Mesodermal cell (in vitro differentiated cells): ENCODE measurements around the gene CCL21.

ENCODE experiments used
- H3K27ac ChIP-seq: 2 replicates; pipeline ENCODE4 v1.7.0; 2013; ENCODE audit warnings: mild to moderate bottlenecking, low read depth, low read length, moderate library complexity; ENCODE audit not compliant: severe bottlenecking
- H3K36me3 ChIP-seq: 2 replicates; pipeline ENCODE4 v1.7.1; 2013; ENCODE audit warnings: mild to moderate bottlenecking, low read length, moderate library complexity; ENCODE audit not compliant: control insufficient read depth, insufficient read depth
- H3K4me1 ChIP-seq: one replicate; pipeline ENCODE4 v1.7.1; 2013; ENCODE audit warnings: mild to moderate bottlenecking, low read length; ENCODE audit not compliant: insufficient read depth, control insufficient read depth, poor library complexity, severe bottlenecking
- H3K4me3 ChIP-seq: 2 replicates; pipeline ENCODE4 v1.7.0; 2013; ENCODE audit warnings: low read length, control low read depth, mild to moderate bottlenecking; ENCODE audit not compliant: insufficient read depth, poor library complexity, severe bottlenecking; ENCODE audit errors: extremely low read depth
- H3K9me3 ChIP-seq: 2 replicates; pipeline ENCODE4 v1.7.1; 2013; ENCODE audit warnings: mild to moderate bottlenecking, low read length, moderate library complexity; ENCODE audit not compliant: control insufficient read depth
- WGBS, 2 experiments: methylation state at CpG; one replicate each; pipeline ENCODE4 v1.1.5; 2013; ENCODE audit warnings: missing lambda C conversion rate in 2 of 2; ENCODE audit not compliant: insufficient coverage in 2 of 2; 5-methylcytosine and 5-hydroxymethylcytosine counted together

The CCL21 gene

DNA sequence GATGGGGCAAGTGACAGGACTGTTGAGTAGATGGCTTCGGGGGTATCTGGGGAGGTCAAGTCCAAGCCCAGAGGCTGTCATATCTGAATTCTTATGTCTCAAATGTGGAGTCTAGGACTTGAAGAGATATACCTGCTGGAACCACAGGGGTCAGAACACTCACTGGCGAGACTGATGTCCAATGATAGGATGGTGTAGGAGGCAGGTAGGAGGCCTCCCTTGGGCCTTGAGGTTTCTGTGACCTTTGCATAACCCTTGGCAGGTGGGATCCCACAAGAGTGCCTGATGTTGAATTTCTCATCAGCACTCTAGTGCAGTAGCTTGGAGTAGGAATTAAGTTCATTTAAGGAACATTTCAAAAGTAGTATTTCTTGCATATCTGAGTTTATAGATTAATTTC is 2.8 kb downstream of the CCL21 start:
- no peaks in the 10 kb centered on the region for H3K9me3 ChIP-seq
- H3K4me1 ChIP-seq, result no peaks in the 10 kb centered on the region
- H3K4me3 ChIP-seq, result no peak overlapping the region
- WGBS, 2 experiments, result 89 to 94% methylated on average over 2 of the region's 2 CpGs
- H3K36me3 ChIP-seq, result no peaks in the 10 kb centered on the region
- H3K27ac ChIP-seq, result no peak overlapping the region

DNA sequence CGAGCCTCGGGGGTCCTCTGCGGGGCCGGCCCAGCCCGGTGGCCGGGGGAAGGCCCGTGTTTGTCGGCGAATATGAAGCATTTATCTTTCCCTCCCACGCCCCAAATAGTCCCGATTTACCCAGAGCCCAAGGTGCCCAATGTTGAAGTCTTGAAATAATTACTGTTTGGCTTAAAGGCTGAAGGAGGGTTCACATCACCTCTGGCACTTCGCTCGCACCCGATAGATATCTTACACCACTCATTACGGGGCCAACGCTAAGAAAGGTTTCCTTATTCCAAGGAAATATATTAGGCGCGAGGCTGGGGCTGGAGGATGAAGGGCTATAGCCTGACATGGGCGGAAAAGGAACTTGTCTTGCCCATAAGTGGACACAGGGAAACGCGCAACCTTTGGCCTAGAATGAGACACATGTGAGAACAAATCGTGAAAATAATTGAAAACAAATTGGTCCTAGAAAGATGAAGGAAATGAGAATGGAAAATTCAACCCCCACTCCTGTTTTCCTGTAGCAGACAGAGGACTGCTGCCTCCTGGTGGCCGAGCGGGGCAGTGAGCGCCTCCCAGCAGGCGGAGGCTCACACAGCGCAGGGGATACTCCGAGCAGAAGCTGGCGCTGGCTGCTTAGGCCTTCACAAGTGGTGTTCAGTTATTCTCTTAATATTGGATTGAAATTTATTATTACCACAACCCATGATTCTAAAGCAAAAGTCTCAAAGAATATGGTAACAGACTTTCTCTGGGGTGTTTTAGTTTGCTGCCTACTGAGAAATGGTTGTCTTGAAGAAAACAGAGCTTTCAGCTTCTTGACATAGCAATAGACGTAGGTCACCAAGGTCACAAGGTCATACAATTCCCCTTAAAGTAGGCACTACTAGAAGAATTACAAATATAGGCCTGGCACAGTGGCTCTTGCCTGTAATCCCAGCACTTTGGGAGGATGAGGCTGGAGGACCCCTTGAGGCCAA is 7.9 kb downstream of the CCL21 start:
- Histone ChIP-seq H3K4me1 (no peaks in the 10 kb centered on the region), H3K9me3 (no peaks in the 10 kb centered on the region), H3K27ac (no peak overlapping the region), H3K36me3 (no peaks in the 10 kb centered on the region), H3K4me3 (peak overlapping the region; percentile 45)
- 20% methylated on average over 13 to 22 of the region's 30 CpGs for WGBS, 2 experiments

DNA sequence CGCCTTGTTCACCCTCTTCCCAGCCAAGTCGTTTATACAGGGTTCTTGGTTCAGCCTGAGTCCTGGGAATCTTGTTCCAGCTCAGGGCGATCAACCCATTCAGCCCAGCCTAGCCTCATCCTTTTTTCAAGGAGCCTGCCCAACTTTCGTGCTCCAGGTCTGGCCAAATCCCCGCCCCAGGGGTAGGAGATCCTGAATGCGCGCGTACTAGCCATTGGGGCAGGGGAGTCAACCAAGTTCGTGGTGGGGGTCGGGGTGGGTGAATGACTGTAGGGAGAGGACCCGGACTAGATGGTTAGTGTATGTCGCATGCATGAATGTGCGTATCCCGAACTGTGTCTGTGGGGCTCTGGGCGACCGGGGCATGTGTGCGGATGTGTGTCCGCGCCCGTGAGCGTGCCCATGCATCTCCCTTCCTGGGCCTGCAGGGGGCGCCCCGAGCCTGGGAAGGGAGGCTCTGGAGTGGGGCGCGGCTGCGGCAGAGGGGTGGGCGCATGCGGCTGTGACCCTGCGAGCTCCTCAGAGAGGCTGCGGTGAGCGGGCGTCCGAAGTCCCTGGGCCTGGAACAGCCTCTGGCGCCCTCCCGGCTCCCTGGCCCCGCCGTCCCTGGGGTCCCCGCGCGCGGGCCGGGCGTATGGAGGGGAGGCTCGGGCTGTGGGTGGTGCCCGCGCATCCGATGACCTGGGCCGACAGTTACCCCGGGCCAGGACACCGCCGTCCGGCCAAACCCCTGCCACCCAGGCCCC is 8.7 kb downstream of the CCL21 start:
- no peaks in the 10 kb centered on the region for H3K36me3 ChIP-seq
- 12 to 16% methylated on average over 36 to 52 of the region's 52 CpGs for WGBS, 2 experiments
- H3K27ac ChIP-seq, result no peak overlapping the region
- no peaks in the 10 kb centered on the region for H3K9me3 ChIP-seq
- H3K4me1 ChIP-seq, result no peaks in the 10 kb centered on the region
- peak overlapping the region; percentile 45 for H3K4me3 ChIP-seq

DNA sequence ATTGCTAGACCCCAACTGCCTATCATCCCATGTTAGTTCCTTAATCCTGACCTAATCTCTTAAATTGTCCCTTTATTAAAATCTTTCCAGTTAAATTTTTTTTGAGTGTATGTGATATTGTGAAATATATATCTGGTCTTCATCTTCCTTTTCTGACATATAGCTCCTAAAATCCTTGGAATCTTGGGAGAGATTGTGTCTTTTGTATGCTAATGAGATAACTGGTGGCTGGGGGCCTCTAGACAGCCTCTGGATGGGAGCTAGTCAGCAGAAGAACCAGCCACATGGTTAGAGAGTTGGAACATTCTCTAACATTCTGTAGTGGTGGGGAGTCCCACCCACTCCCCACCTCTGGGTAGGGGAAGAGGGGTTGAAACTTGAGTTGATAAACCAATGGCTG is 15.1 kb downstream of the CCL21 start:
- Histone ChIP-seq H3K4me3 (no peak overlapping the region), H3K36me3 (no peaks in the 10 kb centered on the region), H3K4me1 (no peaks in the 10 kb centered on the region), H3K9me3 (no peaks in the 10 kb centered on the region), H3K27ac (no peak overlapping the region)

DNA sequence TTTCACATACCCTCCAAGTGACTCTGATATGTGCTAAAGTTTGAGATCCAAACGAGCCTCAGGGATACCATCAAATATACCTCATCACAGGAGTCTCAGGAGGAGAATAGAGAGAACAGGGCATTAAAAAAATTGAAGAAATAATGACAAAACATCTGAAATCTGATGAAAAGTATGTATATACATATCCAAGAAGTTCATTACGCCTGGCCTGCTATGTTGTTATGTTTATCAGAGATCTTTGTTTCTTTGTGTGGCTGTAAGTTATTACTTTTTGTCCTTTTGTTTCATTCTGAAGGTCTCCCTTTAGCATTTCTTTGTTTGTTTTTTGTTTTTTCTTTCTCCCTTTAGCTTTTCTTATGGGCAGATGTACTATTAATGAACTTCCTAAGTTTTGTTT is 16.4 kb downstream of the CCL21 start:
- H3K27ac ChIP-seq, result no peak overlapping the region
- no peaks in the 10 kb centered on the region for H3K4me1 ChIP-seq
- H3K9me3 ChIP-seq, result no peaks in the 10 kb centered on the region
- no peaks in the 10 kb centered on the region for H3K36me3 ChIP-seq
- no CpG with 5 or more reads among the region's 2 CpGs for WGBS, 2 experiments
- H3K4me3 ChIP-seq, result no peak overlapping the region

DNA sequence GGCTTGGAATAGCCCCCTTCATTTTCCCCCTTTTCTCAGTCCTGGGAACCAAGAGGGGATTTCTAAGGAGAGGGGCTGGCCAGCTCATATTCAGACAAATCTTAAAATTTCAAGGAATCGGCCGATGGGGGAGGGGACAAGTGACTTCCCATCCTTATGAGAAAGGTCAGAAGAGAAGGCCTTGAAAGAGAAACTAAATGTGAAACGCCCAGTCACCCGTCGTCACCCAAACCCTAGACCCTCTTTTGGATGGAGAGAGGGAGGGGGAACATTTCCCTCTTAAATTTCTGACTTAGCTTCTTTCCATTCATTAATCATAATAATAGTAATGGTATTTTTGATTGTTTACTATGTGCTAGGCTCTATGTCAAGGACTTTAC is 18.0 kb downstream of the CCL21 start:
- Histone ChIP-seq H3K36me3 (no peaks in the 10 kb centered on the region), H3K4me3 (no peak overlapping the region), H3K27ac (no peak overlapping the region), H3K4me1 (no peaks in the 10 kb centered on the region), H3K9me3 (no peaks in the 10 kb centered on the region)
- 92% methylated on average over 2 of the region's 5 CpGs; no CpG with 5 or more reads in 1 of the 2 experiments for WGBS, 2 experiments

DNA sequence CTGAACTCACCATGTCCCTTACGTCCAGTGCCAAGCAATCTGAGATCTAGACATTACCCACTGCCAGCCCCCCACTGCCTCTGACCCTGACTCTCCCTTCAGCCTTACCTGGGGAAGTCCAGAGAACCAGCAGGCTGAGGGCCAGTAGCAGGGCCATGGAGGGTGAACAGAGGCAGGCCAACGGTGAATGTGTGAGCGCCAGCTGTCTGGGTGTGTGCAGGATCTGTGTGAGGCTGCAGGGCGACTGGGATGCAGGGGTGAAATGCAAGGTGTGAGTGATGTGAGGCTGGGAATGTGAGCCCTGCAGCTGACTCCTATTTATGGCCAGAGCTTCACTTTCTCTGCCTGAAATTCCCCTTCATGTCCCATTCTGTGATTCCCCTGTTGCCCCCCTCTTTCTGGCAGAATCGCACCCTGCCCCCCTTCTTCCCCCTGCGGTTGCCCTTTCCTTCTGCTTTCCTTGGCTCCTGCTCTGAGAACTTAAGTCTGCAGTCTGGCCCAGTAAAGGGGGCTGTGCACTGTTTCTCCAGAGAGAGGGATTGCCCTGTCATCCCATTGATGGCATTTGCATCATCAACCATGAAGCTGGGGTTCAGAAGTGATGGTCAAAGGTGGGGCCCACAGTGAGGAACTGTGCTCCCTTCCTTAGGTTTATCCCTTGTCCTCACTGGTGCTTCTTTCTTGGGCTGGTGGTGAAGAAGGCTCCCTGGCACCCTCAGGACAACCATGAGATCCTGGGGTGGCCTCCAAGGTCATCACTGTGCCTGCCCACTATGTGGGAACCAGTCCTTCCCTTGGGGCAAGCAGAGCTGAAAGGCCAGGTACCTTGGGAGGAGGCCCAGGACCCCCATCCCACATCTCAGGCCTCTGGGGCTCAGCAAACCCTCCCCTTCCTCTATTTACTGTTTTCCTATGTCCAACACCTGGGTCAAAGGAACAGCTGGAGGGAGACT is 18.7 kb downstream of the CCL21 start, which contains the start of gene CCL19:
Gene CCL19, minus strand, starts transcription at position 294 of the 953 bp plus-strand sequence. Its CDS starts 137 bp downstream, at position 157.
- Histone ChIP-seq H3K4me1 (no peaks in the 10 kb centered on the region), H3K36me3 (no peaks in the 10 kb centered on the region), H3K27ac (no peak within 1 kb of the TSS), H3K9me3 (no peaks in the 10 kb centered on the region), H3K4me3 (no peak within 1 kb of the TSS)
- 85 to 90% methylated on average over 4 to 5 of the region's 6 CpGs for WGBS, 2 experiments

DNA sequence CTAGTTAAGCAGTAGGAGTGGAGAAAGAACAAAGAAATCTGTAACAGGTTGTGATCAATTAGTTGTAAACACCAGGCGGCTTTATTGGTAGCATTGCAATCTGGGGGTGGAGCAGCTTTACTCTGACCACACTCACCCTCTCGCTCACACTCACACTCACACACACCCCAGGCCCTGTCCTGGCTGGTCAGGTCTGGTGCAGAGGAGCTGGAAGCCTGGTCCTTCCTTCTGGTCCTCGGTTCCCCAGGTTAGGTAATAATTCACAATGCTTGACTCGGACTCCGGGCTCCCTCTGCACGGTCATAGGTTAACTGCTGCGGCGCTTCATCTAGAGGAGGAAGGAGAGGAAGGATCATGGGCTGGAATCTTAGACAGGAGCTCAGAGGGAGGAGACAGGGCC is 20.4 kb downstream of the CCL21 start:
- no peak overlapping the region for H3K4me3 ChIP-seq
- no peaks in the 10 kb centered on the region for H3K9me3 ChIP-seq
- 86 to 96% methylated on average over 4 to 8 of the region's 8 CpGs for WGBS, 2 experiments
- H3K4me1 ChIP-seq, result no peaks in the 10 kb centered on the region
- no peak overlapping the region for H3K27ac ChIP-seq
- no peaks in the 10 kb centered on the region for H3K36me3 ChIP-seq

DNA sequence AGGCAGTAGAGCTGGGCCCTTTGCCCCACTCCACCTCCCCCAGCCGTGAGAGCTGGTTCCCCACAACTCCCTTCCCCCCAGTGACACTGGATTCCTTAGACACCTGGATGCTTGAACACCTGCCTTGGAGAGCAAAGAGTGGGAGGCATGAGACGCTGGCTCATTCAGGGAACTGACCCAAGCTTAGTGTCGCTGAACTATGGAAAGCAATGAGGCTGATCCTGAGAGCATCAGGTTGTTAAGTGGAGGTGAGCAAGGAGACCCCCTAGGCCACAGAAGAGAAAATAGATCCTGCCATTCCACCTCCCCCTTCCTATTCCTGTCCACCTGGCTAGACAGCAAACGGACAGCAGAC is 20.8 kb downstream of the CCL21 start:
- WGBS, 2 experiments, result 91% methylated on average over 3 of the region's 4 CpGs; no CpG with 5 or more reads in 1 of the 2 experiments
- no peaks in the 10 kb centered on the region for H3K36me3 ChIP-seq
- H3K4me1 ChIP-seq, result no peaks in the 10 kb centered on the region
- no peak overlapping the region for H3K27ac ChIP-seq
- no peaks in the 10 kb centered on the region for H3K9me3 ChIP-seq
- no peak overlapping the region for H3K4me3 ChIP-seq

DNA sequence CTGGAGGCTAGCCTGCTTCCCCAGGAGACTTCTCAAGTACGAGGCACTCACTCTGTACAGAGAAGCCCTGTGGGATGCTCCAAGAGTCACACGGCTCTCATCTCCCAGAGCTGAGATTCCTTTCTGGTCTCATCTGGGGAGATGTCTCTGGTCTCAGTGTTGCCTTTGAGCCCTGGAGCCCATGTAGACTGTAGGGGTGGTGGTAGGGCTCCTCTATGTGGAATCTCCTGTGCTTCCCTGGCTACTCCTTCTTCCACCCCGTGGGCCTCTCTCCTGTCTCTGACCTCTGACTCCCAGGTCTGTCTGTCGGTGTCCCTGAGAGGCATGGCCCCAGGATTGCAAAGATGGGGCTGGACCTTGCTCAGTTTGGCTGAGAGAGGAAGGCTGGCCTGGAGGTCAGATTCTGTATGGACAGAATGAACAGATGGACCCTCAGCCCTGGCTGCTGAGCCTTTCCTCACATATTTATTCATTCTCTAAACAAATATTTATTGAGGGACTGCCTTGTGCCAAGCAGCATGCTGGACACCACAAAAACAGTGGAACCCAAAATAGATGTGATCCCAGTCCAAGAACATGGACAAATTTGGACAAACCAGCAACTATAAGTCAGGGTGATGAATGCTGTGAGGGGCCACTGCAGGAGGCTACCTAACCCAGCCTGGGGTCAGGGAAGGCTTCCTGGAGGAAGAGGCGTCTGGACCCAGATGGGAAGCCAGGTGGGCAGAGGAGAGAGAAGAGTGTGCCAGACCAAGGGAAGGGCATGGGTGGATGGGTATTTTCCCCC is 21.4 kb downstream of the CCL21 start:
- H3K9me3 ChIP-seq, result no peaks in the 10 kb centered on the region
- no peak overlapping the region for H3K27ac ChIP-seq
- H3K4me1 ChIP-seq, result no peaks in the 10 kb centered on the region
- WGBS, 2 experiments, result 91 to 94% methylated on average over 1 to 3 of the region's 5 CpGs
- H3K4me3 ChIP-seq, result no peak overlapping the region
- H3K36me3 ChIP-seq, result no peaks in the 10 kb centered on the region
